ENCODE results near the gene LHX4. TPM values are rescaled to one million over a fixed set of nuclear protein-coding genes. Genes with fewer than 3 reads are reported as not detected.
A peak's percentile ranks its signal among the peaks of the same experiment; 100 is the strongest.

Gene LHX4
- total and polyA plus RNA-seq, 2 of the 13 experiments (the other 11 are each of a cell fraction or from before 2014, with no cell fraction given): 0.03 to 0.07 TPM

GRCh38 chr1:180267211-180267561 lies 37.1 kb downstream of the LHX4 start:
- no TSS peak for BruUV-seq (replicated peaks)
- Histone ChIP-seq H3K9ac (ENCODE audit: insufficient read depth, low read depth, low read length) (no peak overlapping the region), H2AFZ (ENCODE audit: low read length) (no peak overlapping the region), H3K27me3 (ENCODE audit: control insufficient read depth in 1 of 2, insufficient read depth in 2 of 2, low read length in 2 of 2) (peaks cover 0 to 19% of the 10 kb centered on the region in 2 experiments; a peak in 2 of 5 replicates), H3K4me3 (replicated peaks in 1 of 3; ENCODE audit: insufficient read depth in 1 of 3, low read depth in 2 of 3, low read length in 3 of 3) (no peak overlapping the region), H3K27ac (ENCODE audit: extremely low read length, insufficient read depth, low read length) (no peak overlapping the region), H3K9me3 (ENCODE audit: low read length) (no peaks in the 10 kb centered on the region), H3K4me2 (ENCODE audit: low read depth, low read length) (no peak overlapping the region), H3K79me2 (ENCODE audit: insufficient read depth, low read length) (no peaks in the 10 kb centered on the region), H3K4me1 (ENCODE audit: insufficient read depth, low read length) (peaks cover 36% of the 10 kb centered on the region), H3K36me3 (replicated peaks in 1 of 2; ENCODE audit: control insufficient read depth in 1 of 2, insufficient read depth in 2 of 2, low read length in 2 of 2) (no peaks in the 10 kb centered on the region), H4K20me1 (ENCODE audit: insufficient read depth, low read length) (no peaks in the 10 kb centered on the region; the same call in 1 of the 2 replicates)
- TF ChIP-seq AGO2 (optimal IDR thresholded peaks at IDR 0.05; ENCODE audit: low read depth, low read length): peak; percentile 73
- no peak for TF ChIP-seq ZNF790 (CRISPR knock-in tag; IDR thresholded peaks at IDR 0.05; ENCODE audit: borderline replicate concordance)
- no peak for TF ChIP-seq ZNF691 (CRISPR knock-in tag; IDR thresholded peaks at IDR 0.05; ENCODE audit: borderline replicate concordance, low read depth)
- TF ChIP-seq GATAD2A (CRISPR knock-in tag; IDR thresholded peaks at IDR 0.05): no peak
- in situ Hi-C loops (cut with HindIII; ENCODE audit: extremely low pct_ligation_motif_present, low pct_unique_long_range_greater_than_20kb) (loop anchor here (10.0 kb wide), 1 partner anchor 82 kb away; no protein-coding TSS in a partner anchor), intact Hi-C loops (cut with micrococcal nuclease; ENCODE audit: unreplicated experiment) (no loop called here)
- FAIRE-seq (no peak), DNase-seq (ENCODE audit: low spot score) (no peak), ATAC-seq (no peak)
- ChIA-PET POLR2A (no interaction called here), CTCF (ENCODE audit: low intra/inter-chr PET ratio, low total read pairs) (no interaction called here)
- 88% methylated on average over 12 of the region's 12 CpGs for WGBS (ENCODE audit: low lambda C conversion rate)

GRCh38 chr1:180267761-180268555 lies 37.9 kb downstream of the LHX4 start:
- no peak for DNase-seq (ENCODE audit: low spot score)
- Histone ChIP-seq H3K79me2 (ENCODE audit: insufficient read depth, low read length) (no peaks in the 10 kb centered on the region), H3K27me3 (ENCODE audit: control insufficient read depth in 1 of 2, insufficient read depth in 2 of 2, low read length in 2 of 2) (peaks cover 0 to 12% of the 10 kb centered on the region in 2 experiments; a peak in 2 of 5 replicates), H2AFZ (ENCODE audit: low read length) (no peak overlapping the region), H4K20me1 (ENCODE audit: insufficient read depth, low read length) (no peaks in the 10 kb centered on the region; the same call in 1 of the 2 replicates), H3K9me3 (ENCODE audit: low read length) (no peaks in the 10 kb centered on the region), H3K27ac (ENCODE audit: extremely low read length, insufficient read depth, low read length) (no peak overlapping the region), H3K36me3 (replicated peaks in 1 of 2; ENCODE audit: control insufficient read depth in 1 of 2, insufficient read depth in 2 of 2, low read length in 2 of 2) (no peaks in the 10 kb centered on the region), H3K9ac (ENCODE audit: insufficient read depth, low read depth, low read length) (no peak overlapping the region), H3K4me2 (ENCODE audit: low read depth, low read length) (no peak overlapping the region), H3K4me1 (ENCODE audit: insufficient read depth, low read length) (peaks cover 36% of the 10 kb centered on the region), H3K4me3 (replicated peaks in 1 of 3; ENCODE audit: insufficient read depth in 1 of 3, low read depth in 2 of 3, low read length in 3 of 3) (no peak overlapping the region)
- no peak for TF ChIP-seq ZNF17 (CRISPR knock-in tag; IDR thresholded peaks at IDR 0.05)
- 0 out of 2 replicates have a peak, but pooled peaks have one; percentile 17 for TF ChIP-seq PPARG (CRISPR knock-in tag; conservative IDR thresholded peaks at IDR 0.05)
- CTCF ChIA-PET (ENCODE audit: low intra/inter-chr PET ratio, low total read pairs): no interaction called here
- FAIRE-seq: no peak
- in situ Hi-C loops (cut with HindIII; ENCODE audit: extremely low pct_ligation_motif_present, low pct_unique_long_range_greater_than_20kb) (loop anchor here (10.0 kb wide), 1 partner anchor 83 kb away; no protein-coding TSS in a partner anchor), intact Hi-C loops (cut with micrococcal nuclease; ENCODE audit: unreplicated experiment) (no loop called here)
- 45% methylated on average over 4 of the region's 5 CpGs for WGBS (ENCODE audit: low lambda C conversion rate)
- ATAC-seq: no peak
- POLR2A ChIA-PET: no interaction called here
- no TSS peak for BruUV-seq (replicated peaks)
